ENCODE measurements around the gene RELN.

Gene RELN

DNA sequence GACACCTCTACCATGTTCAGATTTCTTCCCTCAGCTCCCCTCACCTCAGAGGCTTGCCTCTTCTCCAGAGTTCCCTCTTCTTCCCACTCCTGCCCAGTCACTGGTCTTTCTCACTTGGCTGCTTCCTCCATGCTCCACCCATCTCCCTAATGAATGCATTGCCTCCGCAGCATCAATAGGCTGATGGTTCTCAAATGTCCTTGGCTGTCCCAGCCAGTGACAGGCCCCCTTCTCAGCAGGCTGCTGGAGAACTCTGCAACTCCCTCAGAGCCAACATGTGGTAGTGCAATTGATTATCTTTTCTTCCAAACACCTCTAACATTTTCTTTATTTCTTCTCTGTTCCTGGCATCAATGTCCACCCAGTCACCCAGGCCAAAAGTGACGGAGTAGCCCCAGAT, 218.2 kb downstream of the RELN start:
- H3K9me3 ChIP-seq (ENCODE audit: control insufficient read depth, insufficient read depth, low read length): no peaks in the 10 kb centered on the region
- no peaks in the 10 kb centered on the region for H3K36me3 ChIP-seq (ENCODE audit: insufficient read depth, low read length)
- no peak overlapping the region for H3K9ac ChIP-seq (ENCODE audit: low read depth, low read length)
- no peaks in the 10 kb centered on the region for H3K4me1 ChIP-seq (ENCODE audit: insufficient read depth, low read length)

DNA sequence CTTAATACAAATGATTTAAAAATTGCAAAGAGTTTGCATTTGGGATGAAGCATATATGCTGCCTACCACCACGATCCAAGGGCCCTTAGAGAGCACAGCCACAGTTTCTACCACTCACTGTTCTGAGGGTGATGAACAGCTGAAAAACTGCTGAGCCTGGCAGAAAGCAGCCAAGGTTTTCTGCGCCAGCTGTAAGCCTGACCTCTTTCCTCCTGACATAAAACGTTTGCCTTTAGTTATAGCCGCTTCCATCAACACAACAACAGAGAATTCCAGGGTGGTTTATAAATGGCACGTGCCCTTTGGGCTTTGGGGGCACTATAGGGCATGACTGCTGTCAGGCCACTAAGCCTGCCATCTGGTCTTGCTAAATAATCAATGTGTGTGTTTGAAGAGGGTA, 222.8 kb downstream of the RELN start:
- no peaks in the 10 kb centered on the region for H3K9me3 ChIP-seq (ENCODE audit: control insufficient read depth, insufficient read depth, low read length)

DNA sequence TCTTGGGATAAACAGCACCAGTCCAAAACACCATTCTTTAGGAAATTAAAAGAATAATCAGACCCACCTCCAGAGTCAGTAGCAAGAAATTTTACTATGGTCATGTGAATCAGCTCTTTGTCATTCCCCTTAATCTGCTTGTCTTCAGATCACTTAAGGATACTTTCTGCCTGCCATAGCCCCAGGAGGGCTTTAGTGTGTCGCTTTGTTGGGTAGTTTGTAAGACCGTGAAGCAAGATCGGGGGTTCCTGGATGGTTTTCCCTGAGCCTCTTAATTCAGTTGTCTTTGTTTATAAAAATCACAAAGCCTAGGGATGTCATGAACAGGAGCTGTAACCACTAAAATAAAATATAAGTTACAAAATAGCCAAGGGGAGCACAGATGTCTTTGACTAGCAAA, 223.6 kb downstream of the RELN start:
- Histone ChIP-seq H3K9me3 (ENCODE audit: control insufficient read depth, insufficient read depth, low read length) (no peaks in the 10 kb centered on the region), H3K36me3 (ENCODE audit: insufficient read depth, low read length) (no peaks in the 10 kb centered on the region), H3K4me1 (ENCODE audit: insufficient read depth, low read length) (no peaks in the 10 kb centered on the region), H3K9ac (ENCODE audit: low read depth, low read length) (no peak overlapping the region)

More for the DNA sequence above, 222.8 kb downstream of the RELN start:
- no peaks in the 10 kb centered on the region for H3K4me1 ChIP-seq (ENCODE audit: insufficient read depth, low read length)
- H3K9ac ChIP-seq (ENCODE audit: low read depth, low read length): no peak overlapping the region
- H3K36me3 ChIP-seq (ENCODE audit: insufficient read depth, low read length): no peaks in the 10 kb centered on the region

DNA sequence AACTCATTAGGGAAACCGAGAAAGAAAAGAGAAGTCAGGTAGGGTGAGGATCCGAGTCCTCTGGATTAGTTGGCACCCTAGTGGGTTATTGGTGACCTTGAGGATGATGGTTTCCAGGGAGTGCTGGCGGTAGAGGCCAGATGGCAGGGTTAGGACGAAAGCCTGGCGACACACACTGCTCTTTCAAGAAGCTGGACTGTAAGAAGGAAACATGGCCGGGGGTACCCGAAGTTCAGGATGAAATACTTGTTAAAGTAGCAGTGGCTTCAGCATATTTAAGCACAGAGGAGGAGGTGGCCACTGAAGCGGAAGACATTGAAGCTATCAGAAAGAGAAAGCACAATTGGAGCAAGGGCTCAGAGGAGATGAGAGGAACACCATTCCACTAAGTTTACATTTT, 224.6 kb downstream of the RELN start:
- Histone ChIP-seq H3K9me3 (ENCODE audit: control insufficient read depth, insufficient read depth, low read length) (no peaks in the 10 kb centered on the region), H3K36me3 (ENCODE audit: insufficient read depth, low read length) (no peaks in the 10 kb centered on the region), H3K9ac (ENCODE audit: low read depth, low read length) (no peak overlapping the region), H3K4me1 (ENCODE audit: insufficient read depth, low read length) (no peaks in the 10 kb centered on the region)

DNA sequence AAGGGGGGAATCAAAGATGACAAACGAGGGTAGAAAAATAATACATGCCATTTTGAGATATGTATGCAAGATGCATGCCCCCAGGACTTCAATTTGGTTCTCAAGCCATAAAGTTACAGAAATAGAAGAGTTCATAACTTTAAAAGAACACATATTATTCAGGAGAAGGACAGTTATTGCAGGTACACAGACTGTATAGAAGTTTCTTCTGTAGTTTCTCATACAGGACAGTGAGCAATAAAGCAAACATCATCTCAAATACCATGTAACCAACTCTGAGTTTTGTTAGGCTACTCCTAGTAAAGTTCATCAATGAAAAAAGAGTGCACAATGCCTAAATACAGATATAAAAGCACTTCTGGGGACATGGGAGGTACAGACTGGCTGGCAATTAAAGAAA, 226.6 kb downstream of the RELN start:
- Histone ChIP-seq H3K9me3 (ENCODE audit: control insufficient read depth, insufficient read depth, low read length) (no peaks in the 10 kb centered on the region), H3K4me1 (ENCODE audit: insufficient read depth, low read length) (no peaks in the 10 kb centered on the region), H3K9ac (ENCODE audit: low read depth, low read length) (no peak overlapping the region), H3K36me3 (ENCODE audit: insufficient read depth, low read length) (no peaks in the 10 kb centered on the region)

DNA sequence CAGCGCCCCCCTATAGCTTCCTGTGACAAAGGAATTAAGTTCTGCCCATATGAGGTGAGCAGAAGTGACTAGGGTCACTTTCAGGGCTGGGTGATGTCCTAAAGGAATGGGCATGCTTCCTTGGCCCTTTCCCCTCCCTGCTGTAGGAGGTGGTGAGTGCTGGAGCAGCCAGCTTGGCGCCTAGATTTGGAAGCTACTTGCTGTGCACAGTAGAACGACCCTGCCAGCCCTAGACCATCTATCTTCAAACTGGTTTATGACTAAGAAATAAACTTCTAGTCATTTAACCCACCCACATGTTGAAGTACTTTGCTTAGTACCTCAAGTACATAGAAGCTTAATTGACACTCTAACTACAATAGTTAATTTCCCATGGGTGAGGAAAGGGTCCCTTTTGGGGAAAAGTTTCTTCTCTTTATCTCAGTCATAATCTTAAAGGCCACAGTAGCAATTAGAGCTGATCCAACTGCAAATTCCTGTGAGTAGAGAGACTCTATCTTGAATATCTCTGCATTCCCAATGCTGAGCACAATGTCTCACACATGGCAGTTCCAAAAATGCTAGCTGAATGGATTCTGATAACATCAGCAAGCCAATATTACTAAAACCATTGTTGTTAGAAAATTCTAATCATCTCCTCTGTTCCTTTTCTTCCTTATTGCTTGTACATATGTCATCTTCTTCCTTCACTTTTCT, 227.2 kb downstream of the RELN start:
- Histone ChIP-seq H3K9ac (ENCODE audit: low read depth, low read length) (no peak overlapping the region), H3K4me1 (ENCODE audit: insufficient read depth, low read length) (no peaks in the 10 kb centered on the region), H3K9me3 (ENCODE audit: control insufficient read depth, insufficient read depth, low read length) (no peaks in the 10 kb centered on the region), H3K36me3 (ENCODE audit: insufficient read depth, low read length) (no peaks in the 10 kb centered on the region)

DNA sequence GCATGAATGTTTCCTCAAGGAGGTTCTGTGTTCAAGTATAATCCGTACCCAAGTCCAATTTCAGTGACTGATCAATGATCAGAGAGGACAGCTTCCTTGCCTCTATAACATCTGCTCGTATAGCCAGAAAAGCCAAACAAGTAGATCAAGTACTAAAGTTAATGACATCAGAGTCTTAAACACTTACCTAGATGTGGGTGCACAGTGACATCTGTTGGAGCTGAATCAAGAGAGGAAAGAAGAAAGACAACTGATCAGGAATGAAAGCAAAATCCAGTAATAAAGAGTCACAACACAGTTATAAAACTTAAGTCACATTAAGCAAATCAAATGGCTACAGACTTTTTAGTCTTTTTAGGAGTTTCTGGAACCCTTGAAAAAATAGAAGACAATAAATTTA, 236.5 kb downstream of the RELN start:
- Histone ChIP-seq H3K36me3 (ENCODE audit: insufficient read depth, low read length) (no peaks in the 10 kb centered on the region), H3K4me1 (ENCODE audit: insufficient read depth, low read length) (no peaks in the 10 kb centered on the region), H3K9ac (ENCODE audit: low read depth, low read length) (no peak overlapping the region), H3K9me3 (ENCODE audit: control insufficient read depth, insufficient read depth, low read length) (no peaks in the 10 kb centered on the region)

DNA sequence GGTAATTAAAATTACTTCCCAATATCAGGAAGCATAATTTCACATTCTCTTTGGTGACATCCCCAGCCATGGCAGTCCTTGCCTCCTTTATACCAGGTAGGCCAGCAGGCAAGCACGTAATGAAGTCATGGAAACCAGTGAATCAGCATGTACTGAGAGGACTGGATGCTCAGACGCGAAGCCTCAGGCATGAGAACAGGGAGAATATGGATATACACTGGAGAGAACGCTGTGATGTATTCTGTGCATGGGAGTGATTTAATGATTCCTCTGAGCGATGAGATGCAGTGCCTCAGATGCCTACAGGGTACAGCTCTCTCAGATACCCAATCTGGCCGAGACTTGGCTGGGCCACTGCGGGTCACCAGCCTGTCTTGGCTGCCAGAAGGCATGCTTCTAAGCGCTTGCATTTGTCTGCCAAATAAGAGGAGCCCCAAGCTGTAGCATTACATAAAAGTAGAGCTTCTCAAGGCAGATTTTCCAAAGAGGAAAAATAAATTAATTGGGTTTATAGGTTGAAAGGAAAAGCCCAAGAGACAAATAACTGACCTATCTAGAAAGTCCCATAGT, 238.1 kb downstream of the RELN start:
- Histone ChIP-seq H3K9ac (ENCODE audit: low read depth, low read length) (no peak overlapping the region), H3K36me3 (ENCODE audit: insufficient read depth, low read length) (no peaks in the 10 kb centered on the region), H3K9me3 (ENCODE audit: control insufficient read depth, insufficient read depth, low read length) (no peaks in the 10 kb centered on the region), H3K4me1 (ENCODE audit: insufficient read depth, low read length) (no peaks in the 10 kb centered on the region)

DNA sequence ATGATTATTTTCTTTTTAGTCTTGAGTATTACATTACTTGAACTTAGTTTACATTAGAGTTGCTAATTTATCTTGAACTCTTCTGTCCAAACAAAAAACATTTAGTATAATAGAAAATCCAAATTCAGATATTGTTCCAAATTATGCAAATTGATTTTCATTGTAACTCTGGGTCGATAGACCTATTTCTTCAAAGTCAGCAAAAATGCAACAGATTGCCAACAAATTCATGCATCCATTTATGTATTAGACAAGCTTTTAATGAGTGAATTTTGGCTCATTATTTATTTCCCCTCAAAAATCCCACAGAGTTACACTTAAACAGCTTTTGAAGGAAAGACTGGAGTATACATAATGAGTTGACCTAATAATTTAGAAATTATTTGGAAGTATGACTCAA, 240.8 kb downstream of the RELN start:
- Histone ChIP-seq H3K36me3 (ENCODE audit: insufficient read depth, low read length) (no peaks in the 10 kb centered on the region), H3K9me3 (ENCODE audit: control insufficient read depth, insufficient read depth, low read length) (no peaks in the 10 kb centered on the region), H3K9ac (ENCODE audit: low read depth, low read length) (no peak overlapping the region), H3K4me1 (ENCODE audit: insufficient read depth, low read length) (no peaks in the 10 kb centered on the region)

DNA sequence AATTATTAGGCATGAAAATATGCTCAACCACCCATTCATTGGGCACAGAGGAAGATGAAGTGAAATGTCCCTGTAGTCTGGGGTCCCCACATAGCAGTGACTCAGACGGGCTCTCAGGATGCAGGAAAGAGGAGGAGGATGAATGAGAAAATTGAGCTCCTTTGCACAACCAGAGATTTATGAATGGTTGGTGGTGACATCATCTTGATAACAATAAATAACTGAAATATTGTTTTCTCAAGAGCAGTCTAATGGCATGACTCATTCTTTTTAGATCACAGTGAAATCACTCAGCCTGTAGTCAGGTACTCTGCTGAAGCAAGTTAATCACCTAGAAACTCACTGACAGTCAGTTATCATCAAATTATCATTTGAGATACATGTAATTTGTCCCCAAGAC, 254.1 kb downstream of the RELN start:
- no peaks in the 10 kb centered on the region for H3K36me3 ChIP-seq (ENCODE audit: insufficient read depth, low read length)
- no peaks in the 10 kb centered on the region for H3K4me1 ChIP-seq (ENCODE audit: insufficient read depth, low read length)
- no peaks in the 10 kb centered on the region for H3K9me3 ChIP-seq (ENCODE audit: control insufficient read depth, insufficient read depth, low read length)
- no peak overlapping the region for H3K9ac ChIP-seq (ENCODE audit: low read depth, low read length)

DNA sequence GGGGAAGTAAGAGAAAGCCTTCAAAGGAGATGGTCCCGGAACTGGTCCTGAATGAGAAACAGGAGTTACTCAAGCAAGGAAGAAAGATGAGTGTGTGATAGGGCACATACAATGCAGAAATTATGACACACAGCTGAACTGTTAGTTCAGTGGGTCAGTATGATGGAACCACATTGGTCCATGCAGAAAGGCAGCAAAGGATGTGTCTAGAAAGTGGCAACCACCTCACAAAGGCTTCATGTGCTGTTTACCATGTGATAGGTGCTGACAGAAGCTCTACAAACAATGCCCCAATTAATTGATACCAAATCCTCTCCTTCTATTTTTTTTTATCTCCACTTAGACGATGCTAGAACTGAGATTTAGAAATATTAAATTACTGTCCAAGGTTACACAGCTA, 258.3 kb downstream of the RELN start:
- Histone ChIP-seq H3K36me3 (ENCODE audit: insufficient read depth, low read length) (no peaks in the 10 kb centered on the region), H3K9ac (ENCODE audit: low read depth, low read length) (no peak overlapping the region), H3K9me3 (ENCODE audit: control insufficient read depth, insufficient read depth, low read length) (no peaks in the 10 kb centered on the region), H3K4me1 (ENCODE audit: insufficient read depth, low read length) (no peaks in the 10 kb centered on the region)

DNA sequence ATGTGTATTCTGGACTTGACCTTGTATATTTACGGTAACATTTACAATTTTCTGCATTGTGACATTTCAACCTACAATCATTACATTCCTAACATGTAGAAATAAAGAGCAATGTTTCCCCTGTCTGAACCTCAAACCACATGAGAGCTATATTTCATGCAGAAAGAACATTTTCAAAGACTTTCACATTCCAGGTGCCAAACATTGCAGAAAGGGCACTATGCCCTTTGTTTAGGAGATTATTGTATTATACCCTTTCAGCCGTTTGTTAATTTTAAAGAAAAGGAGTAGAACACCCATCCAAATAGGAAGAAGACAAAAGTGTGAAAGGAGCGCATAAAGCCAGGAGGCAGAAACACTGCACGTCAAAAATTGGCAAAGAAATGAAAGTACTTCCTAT, 260.4 kb downstream of the RELN start:
- Histone ChIP-seq H3K36me3 (ENCODE audit: insufficient read depth, low read length) (no peaks in the 10 kb centered on the region), H3K9me3 (ENCODE audit: control insufficient read depth, insufficient read depth, low read length) (no peaks in the 10 kb centered on the region), H3K9ac (ENCODE audit: low read depth, low read length) (no peak overlapping the region), H3K4me1 (ENCODE audit: insufficient read depth, low read length) (no peaks in the 10 kb centered on the region)

DNA sequence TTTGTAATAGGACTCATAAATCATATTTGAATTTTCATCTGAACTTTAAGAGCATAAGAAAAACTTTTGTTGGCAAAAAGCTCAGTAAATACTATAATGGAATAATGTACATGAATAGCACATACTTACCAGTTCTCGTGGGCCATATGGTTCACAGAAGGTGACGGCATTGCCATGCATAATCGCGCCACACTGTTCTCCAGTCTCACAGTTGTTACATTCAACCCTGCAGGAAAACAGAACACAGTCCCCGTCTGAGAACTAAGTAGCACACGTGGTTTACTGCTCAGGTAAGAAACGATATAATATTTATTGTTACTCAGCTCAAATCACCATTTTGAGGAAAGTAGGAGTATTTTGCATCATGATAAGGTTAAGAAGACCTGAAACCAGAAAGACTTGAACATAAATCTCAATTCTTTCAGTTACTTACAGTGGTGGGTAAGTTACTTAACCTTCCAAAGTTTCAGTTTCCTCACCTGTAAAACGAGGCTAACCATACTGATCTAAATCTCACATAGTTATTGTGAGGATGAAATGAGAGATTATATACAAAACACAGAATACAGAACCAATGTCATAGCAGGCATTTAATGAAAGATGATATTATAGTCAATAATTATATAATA, 261.4 kb downstream of the RELN start:
- no peaks in the 10 kb centered on the region for H3K36me3 ChIP-seq (ENCODE audit: insufficient read depth, low read length)
- no peaks in the 10 kb centered on the region for H3K4me1 ChIP-seq (ENCODE audit: insufficient read depth, low read length)
- no peak overlapping the region for H3K9ac ChIP-seq (ENCODE audit: low read depth, low read length)
- no peaks in the 10 kb centered on the region for H3K9me3 ChIP-seq (ENCODE audit: control insufficient read depth, insufficient read depth, low read length)

DNA sequence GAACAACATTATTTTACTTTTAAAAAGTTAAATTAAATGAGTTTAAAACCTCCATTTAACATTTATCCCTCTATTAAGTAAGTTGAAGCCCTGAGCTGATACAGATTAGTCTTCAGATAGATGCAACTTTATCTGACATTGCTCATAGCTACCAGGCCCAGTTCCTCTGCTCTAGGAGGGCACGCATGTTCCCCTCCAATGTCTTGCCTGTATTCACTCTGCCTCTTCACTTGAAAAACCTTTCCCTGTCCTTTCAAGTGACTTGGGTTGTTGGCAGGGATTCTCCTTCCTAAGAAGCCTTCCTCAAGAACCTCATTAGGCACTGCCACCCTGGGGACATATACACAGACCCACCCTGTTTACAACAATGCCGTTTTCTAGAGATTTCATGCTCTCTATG, 270.4 kb downstream of the RELN start:
- no peaks in the 10 kb centered on the region for H3K36me3 ChIP-seq (ENCODE audit: insufficient read depth, low read length)

DNA sequence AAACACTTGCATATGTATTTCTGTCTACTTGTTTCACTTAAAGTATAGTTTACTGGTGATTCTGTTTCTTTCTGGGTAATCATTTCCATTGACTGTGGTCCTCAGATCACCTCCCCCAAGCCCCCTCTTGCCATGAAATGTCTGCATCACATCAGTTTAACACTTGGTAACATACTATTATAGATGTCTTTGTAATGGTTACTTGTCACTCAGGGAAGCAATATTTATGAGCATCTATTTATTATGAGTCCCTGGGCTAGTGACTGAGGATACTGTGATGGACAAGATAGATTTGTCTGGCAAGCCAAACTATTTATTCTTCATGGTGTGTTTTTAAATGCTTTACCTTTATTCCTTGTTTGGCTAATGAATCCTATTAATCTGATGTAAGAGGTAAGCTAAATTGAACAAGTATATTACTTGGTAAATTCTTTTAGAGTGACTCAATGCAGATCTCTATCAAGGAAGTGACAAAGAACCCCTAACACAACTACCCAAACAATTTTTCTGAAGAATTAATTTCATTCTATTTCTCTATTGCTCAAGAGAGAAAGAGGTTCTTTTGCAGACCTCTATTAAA, 270.9 kb downstream of the RELN start:
- no peaks in the 10 kb centered on the region for H3K9me3 ChIP-seq (ENCODE audit: control insufficient read depth, insufficient read depth, low read length)
- H3K4me1 ChIP-seq (ENCODE audit: insufficient read depth, low read length): no peaks in the 10 kb centered on the region
- H3K36me3 ChIP-seq (ENCODE audit: insufficient read depth, low read length): no peaks in the 10 kb centered on the region
- no peak overlapping the region for H3K9ac ChIP-seq (ENCODE audit: low read depth, low read length)

More for the DNA sequence above, 270.4 kb downstream of the RELN start:
- H3K9ac ChIP-seq (ENCODE audit: low read depth, low read length): no peak overlapping the region
- no peaks in the 10 kb centered on the region for H3K4me1 ChIP-seq (ENCODE audit: insufficient read depth, low read length)
- H3K9me3 ChIP-seq (ENCODE audit: control insufficient read depth, insufficient read depth, low read length): no peaks in the 10 kb centered on the region

Data from ES-I3 (cell line).